ENCODE measurements around the gene HEMGN.
"Not testable (repeated sequence)": the region's sequence is repeated elsewhere in the genome, so short reads cannot be mapped to it uniquely, and the experiment has no call there.

HEMGN gene

GRCh38 chr9:97938081-97938644 is at the start of gene HEMGN:
Gene HEMGN (minus strand): TSS chr9:97938172. CDS start chr9:97938136, 36 bp downstream.
- no peak for DNase-seq

DNA sequence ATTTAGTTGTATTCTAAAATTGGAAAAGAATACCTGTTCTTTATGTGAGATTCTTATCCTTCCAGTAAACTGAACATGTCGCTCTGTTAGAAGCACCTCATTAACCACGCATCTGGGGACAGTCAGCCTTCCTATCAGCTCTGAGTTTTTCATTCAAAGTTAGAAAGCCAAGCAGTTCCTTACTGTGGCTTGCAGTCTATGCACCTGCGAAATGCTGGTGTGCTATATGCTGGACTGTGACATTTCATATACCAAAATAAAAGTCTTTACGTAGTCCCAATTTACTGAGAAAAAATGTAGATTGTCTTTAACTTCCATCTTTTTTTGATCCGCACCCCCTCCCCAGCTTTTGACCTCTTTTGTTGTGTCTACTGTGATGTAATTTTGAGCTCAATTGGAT is 49.5 kb upstream of the HEMGN start:
- no peak for DNase-seq

DNA sequence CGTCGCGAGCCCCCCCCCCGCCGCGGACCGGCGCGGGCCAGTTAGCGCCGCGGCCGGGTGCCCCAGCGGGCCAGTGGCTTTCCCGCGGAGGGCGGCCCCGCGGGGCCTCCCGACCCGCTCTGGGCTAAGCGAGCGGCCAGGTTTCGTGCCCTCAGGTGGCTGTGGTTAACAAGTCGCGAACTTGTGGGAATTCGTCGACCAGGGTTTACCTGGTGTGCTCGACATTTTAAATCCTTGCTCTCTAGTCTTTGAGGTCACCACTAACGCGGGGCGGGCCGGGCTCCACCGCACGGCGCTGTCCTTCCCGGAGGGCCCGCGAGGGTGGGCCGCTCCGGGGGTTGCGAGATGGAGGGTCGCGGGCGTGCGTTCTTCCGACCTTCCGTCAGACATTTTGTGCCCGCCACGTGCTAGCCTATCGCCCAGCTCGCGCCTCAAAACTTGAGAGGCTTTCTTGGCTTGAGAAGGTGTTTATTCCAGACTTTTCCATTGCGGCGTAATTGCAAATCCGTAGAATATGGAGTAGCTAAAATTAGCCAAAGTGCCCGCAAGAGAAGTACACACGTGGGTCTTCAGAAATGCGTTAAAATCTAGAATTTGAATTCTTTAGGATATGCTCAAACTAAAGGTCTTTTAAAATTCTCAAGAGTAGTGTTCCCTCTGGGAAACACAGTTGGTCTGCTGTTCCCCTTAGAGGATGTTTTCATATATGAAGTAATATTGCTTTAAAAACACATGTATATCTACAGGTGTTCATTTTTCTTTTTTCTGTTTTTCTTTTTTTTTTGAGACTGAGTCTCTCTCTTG is 47.3 kb upstream of the HEMGN start:
- peak; percentile 57 for DNase-seq

DNA sequence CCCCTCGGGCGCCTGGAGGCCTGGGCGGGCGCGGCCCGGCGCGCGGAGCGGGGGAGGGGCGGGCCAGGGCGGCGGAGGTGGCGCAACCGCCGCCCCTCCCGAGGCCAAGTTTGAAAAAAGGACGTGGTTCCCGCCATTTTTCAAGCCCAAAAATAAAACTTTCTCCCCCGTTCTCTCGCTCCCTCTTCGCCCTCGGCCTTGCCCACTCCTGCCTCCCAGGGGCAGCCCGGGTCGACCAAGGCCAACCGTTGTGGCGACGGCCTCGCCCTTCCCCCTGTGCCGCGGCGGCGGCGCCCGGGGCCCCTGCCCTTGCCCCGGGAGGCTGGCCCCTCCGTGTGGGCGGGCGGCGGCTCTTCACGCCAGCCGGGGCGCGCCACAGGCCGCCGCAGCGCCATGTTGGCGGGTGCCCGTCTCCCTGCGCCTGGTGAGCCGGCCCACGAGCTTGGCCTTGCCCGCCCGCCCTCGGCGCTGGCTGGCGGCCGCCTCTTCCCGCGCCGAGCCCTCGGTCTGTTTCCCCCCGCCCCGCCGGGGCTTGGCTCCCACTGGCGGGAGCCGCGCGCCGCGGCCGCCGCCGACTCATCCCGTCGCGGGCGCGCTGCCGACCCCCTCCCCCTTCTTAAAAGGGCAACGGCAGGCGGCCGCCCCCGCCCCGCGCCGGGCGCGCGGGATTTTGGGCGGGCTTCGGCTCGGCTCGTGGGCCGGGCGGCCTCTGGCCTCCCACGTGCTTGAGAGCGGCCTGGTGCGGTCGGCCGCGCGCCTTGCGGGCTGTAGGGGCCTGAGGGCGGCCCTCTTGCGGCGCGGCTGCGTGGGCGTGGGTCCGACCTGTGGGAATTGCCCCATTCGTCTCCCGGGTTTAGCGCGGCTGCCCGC is 46.5 kb upstream of the HEMGN start:
- DNase-seq: peak; percentile 86

DNA sequence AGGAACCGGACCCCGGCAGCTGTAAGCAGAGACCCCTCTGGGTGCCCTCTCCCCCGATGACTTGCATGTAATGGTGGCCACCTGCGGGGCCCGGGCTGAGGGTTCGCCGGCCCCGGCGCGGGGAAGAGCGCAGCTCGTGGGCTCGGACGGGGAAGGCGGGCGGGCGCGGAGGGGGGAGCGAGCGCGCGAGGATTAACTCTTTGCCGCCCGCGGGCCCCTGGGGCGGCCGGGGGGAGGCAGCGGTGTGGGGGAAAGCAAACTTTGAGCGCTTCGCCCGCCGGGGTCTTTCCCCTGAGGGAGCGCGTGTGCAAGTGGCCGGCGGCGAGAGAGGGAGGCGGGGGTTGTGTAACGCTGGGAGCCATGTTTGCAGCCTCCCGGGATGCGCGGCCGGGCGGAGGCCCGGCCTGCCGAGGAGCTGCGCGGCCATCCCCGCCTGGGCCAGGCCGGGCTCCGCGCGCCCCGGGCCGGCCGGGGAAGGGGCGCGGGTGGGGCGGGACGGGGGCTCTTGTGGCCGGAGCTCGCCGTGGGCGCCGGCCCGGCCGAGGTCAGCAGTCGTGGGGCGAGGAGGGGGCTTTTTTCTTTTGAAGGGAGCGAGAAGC is 45.7 kb upstream of the HEMGN start:
- DNase-seq: peak; percentile 69

DNA sequence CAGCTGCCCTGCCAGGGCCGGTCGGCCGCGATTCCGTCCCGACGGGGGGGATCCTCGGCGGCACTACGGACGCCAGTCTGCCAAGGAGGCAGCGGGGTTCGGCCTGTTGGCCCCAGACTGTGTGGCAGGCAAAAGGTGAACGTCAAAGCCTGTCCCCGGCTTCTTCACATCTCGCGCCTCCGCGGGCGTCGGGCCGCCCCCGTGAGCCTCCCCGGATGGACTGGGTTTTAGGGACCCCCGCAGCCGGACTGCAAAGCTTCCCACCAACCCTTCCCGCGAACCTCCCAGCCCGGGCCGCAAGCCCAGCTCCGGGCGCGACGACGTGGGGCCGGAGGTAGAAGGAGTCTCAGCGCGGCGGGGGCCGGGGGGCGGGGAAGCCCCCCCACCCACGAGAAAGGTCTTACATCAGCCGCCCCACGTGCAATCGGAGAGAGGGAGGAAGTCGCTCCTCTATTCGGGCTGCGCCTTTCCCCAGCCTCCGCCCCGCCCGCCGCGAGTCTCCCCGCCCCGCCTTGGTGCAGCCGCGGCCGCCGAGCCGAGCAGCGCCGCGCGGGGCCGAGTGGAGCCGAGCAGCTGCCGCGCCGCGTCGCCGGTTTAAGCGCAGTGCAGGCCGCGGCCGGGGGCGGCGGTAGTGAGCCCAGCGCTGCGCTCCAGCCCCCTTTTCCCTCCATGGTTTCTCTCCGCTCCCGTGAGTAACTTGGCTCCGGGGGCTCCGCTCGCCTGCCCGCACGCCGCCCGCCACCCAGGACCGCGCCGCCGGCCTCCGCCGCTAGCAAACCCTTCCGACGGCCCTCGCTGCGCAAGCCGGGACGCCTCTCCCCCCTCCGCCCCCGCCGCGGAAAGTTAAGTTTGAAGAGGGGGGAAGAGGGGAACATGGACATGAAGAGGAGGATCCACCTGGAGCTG is 45.0 kb upstream of the HEMGN start, which contains the start of gene ANP32B:
TSS of gene ANP32B (plus strand) at position 659 of the 906 bp plus-strand sequence. CDS start at position 874, 215 bp downstream.
- peak; percentile 96 for DNase-seq

GRCh38 chr9:97981846-97982682 is 44.1 kb upstream of the HEMGN start:
- no peak for DNase-seq

GRCh38 chr9:97980918-97981845 is 43.2 kb upstream of the HEMGN start:
- peak; percentile 52 for DNase-seq

DNA sequence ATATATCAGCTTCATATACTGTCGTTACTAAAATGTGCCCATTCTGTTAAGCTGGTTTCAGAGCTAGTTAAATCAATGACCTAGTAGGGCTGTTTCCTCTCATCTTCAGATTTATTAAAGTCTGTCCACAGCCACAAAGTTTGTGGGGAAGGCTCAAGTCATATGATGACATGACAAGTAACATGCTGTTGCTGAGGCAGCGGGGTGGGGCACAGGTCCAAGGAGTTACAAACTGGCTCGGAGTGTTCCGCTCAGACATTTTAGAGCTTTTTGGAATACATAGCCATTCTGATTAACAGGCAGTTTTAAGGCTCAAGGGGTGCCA is 42.5 kb upstream of the HEMGN start:
- DNase-seq: peak; percentile 62

- no peak for DNase-seq
Observed at GRCh38 chr9:97979788-97980478, 42.0 kb upstream of the HEMGN start.

DNA sequence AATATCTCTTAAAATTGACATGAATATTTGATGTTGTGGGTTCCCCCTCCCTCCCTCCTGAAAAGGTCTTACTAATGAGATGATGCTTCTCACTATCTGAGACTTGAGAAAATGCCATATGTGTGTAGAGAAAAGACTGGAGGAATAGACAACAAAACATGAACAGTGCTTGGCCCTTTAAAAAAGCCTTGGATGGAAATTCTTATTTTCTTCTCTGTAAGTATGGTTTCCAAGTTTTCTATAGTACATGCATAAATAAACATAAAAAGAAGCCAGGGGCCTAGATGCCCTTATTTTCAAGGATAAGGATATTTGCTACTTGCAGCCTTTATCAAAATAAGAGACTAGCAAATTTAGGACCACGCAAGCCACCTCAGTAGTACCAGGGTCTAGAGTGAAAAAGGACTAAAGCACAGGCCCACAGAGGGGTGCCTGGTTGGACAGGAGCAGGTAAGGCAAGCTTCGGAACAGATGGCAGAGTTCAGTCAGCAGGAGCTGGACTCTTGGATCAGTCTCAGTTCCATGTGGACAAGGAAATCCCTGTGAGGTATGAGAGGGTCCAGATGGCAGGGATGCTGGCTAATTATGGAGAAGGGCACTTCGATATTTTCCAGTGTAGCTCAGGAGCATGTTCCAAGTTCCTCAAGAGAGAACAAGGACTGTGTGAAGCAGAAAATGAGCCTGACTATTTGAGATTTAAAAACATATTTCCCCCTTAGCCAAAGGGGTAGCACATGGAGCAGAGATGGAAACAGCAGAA is 40.6 kb upstream of the HEMGN start:
- no peak for DNase-seq

- DNase-seq: not testable (repeated sequence)
Observed at GRCh38 chr9:97976633-97977032, 38.7 kb upstream of the HEMGN start.

GRCh38 chr9:97975376-97975775 is 37.4 kb upstream of the HEMGN start:
- no peak for DNase-seq

GRCh38 chr9:97972753-97973152 is 34.8 kb upstream of the HEMGN start:
- DNase-seq: no peak

- DNase-seq: no peak
Observed at GRCh38 chr9:97970165-97970564, 32.2 kb upstream of the HEMGN start.

GRCh38 chr9:97969014-97969413 is 31.0 kb upstream of the HEMGN start:
- no peak for DNase-seq

- DNase-seq: no peak
Observed at GRCh38 chr9:97966493-97966892, 28.5 kb upstream of the HEMGN start.

GRCh38 chr9:97964901-97965300 is 26.9 kb upstream of the HEMGN start:
- DNase-seq: no peak

- DNase-seq: no peak
Observed at GRCh38 chr9:97963232-97963631, 25.3 kb upstream of the HEMGN start.

Data from femur (tissue), 1 donor.